Raji (cell line): ENCODE results near the gene ACADS.
A peak's percentile ranks its signal among the peaks of the same experiment; 100 is the strongest.

Experiments
- POLR2A ChIP-seq: IDR thresholded peaks from 2 replicates; pipeline ENCODE4 v1.6.1; 2011; ENCODE audit warnings: low read depth, low read length, control low read depth; ENCODE audit not compliant: insufficient read depth

ACADS gene

GRCh38 chr12:120690978-120691377, 34.6 kb upstream of the ACADS start:
- TF ChIP-seq POLR2A, result no peak

DNA sequence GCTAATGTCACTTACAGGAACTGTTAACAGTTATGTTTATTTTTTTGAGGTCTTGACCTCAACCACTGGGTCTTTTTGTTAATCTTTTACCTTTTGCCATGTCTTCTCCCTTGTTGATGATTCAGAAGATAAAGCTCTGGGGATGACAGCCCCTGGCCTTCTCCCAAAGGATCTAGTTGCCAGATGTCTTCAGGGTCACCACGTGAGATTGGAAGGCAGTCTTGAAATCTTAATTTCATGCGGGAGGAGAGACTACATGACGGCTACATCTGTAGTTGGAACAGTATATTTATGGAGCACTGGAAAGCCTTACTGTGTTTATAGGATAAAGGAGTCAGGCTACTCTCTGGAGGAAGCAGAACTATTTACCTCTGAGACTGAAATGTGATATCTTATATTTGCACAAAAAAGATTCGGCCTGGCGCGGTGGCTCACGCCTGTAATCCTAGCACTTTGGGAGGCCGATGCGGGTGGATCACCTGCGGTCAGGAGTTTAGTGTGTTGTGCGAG, 33.0 kb upstream of the ACADS start:
- no peak for TF ChIP-seq POLR2A

GRCh38 chr12:120693848-120694247, 31.8 kb upstream of the ACADS start:
- TF ChIP-seq POLR2A, result no peak

DNA sequence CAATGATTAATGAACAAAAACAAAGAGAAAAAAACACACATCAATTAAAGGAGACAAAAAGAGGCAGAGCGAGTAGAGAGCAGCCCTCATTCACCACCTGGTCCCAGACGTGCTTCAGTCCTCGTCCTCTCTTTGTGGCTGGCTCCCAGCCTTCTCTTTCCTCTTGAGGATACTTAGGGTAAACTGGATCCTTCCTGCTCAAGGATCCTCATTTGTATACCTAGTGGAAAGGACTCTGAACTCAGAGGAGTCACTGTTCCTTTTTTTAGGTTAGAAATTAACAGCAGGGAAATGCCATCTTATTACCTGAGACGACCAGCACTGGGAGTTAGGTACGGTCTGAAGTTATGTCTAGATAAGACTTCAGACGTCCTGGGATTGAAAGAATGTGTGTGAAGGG, 29.0 kb upstream of the ACADS start:
- TF ChIP-seq POLR2A, result no peak

DNA sequence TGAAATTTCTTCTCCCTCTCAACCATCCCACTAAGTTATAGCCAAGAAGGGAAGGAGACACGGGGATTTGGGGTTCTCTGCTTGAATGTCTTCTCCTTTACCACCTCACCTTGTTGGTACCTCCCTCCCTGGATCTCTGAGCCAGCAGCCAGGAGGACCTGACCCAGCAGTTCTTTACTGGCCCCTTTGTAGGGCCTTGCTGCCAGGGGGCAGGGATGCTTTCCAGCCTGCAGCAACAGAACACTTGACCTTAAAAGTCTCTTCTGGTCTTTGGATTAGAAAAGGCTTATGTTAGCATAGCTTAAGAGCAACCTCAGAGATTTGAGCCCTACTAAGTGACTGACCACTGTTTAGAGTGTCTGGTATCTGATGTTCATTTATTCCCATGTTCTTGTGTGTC, 28.3 kb upstream of the ACADS start:
- no peak for TF ChIP-seq POLR2A

GRCh38 chr12:120698665-120699064, 27.0 kb upstream of the ACADS start:
- TF ChIP-seq POLR2A, result no peak

- no peak for TF ChIP-seq POLR2A
These were observed 26.1 kb upstream of the ACADS start for GRCh38 chr12:120699553-120699952.

GRCh38 chr12:120700886-120701285, 24.7 kb upstream of the ACADS start:
- no peak for TF ChIP-seq POLR2A

GRCh38 chr12:120702637-120703036, 23.0 kb upstream of the ACADS start:
- no peak for TF ChIP-seq POLR2A

DNA sequence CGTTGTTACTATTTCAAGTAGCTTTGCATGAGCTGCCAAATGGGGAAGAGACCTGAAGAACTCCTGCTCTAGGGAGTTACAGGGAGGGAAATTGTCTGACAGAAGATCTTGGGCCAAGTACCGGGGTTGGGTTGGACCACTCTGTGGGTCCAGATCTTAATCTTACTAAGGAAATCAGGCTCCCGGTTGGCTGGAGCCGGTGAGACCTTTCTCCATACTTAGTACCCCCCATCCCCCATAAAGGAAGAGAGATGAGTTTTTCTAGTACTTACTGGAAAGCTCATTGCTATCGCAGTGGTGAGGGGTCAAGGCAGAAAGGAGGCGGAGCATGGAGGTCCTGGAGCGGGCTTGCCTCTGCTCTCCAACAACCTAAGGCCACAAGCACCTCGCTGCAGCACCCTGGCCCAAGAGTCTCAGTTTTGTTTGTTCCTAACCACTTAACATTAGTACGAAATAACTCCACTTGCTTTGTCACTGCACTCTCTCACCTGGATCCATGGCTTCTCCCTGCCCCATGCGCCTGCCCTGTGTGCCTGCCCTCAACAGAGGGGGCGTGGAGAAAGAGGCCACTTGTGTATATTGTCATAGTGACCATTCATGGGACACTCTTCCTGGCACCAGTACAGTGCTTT, 22.2 kb upstream of the ACADS start:
- TF ChIP-seq POLR2A, result no peak

GRCh38 chr12:120705618-120706017, 20.0 kb upstream of the ACADS start:
- TF ChIP-seq POLR2A, result no peak

DNA sequence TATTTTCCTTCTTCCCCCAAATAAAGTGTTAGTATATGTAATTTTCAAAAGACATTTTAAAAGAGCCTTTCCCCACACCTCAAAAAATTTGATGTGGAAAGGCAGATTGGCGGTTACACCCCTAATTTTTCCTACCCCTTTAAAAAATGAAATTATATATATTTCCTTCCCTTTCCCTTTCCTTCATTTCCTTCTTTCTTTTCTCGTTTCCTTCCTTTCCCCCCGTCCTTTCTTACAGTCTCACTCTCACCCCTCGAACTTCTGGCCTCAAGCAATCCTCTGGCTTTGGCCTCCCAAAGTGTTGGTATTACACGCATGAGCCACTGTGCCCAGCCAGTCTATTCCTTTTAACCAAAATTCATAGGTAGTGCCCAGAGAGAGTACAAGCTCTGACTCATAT, 19.6 kb upstream of the ACADS start:
- no peak for TF ChIP-seq POLR2A

DNA sequence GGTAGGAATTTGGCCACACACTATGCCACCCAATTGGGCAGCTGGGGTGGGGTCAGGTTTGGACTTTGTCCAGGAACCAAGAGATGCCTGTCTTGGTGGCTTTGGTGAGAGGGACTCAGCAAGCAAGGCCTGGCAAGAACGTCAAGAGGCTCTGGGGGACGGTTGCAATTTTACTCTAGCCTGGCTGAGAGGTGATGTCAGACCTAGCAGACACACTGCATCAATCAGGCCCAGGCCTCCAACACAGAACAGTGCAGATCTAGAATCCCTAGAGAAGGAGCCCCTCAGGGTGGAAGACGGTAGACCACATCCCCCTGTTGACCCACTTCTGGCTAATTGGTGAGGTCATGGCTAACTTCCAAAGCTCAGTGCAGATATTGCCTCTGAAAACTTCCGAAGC, 17.0 kb upstream of the ACADS start:
- no peak for TF ChIP-seq POLR2A

GRCh38 chr12:120710031-120710804, 15.4 kb upstream of the ACADS start, which contains the start of gene UNC119B:
TSS of gene UNC119B (plus strand) at chr12:120710458. CDS start at chr12:120710475, 17 bp downstream.
- TF ChIP-seq POLR2A, result peak; percentile 61

- TF ChIP-seq POLR2A, result peak; percentile 6; the same call in 1 of the 2 replicates
These were observed 14.8 kb upstream of the ACADS start for GRCh38 chr12:120710805-120711296.

DNA sequence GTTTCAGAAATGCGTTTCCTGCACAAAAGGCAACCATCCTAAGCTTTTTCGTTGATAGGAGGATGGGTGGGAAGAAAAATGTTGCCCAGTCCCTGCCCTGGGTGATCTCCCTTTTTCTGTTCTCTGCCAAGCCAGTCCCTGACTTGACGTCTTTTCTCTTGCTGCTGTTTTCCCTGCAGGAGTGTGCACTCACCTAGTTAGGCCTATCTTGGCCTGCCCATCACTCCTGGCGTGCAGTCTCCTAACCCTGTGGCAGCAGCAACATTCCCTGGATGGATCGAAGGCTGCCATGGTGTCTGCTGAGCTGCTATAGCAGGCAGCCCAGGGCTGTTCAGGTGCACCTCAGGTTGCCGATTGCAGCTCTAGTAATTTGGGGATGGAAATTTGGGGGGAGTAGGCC, 14.2 kb upstream of the ACADS start:
- no peak for TF ChIP-seq POLR2A
